Endometrial microvascular endothelial cells (primary cell): Measurements from ENCODE around the gene CHD8. TPM values are rescaled to one million over a fixed set of nuclear protein-coding genes. Genes with fewer than 3 reads are reported as not detected.
"Not testable (repeated sequence)": the region's sequence is repeated elsewhere in the genome, so short reads cannot be mapped to it uniquely, and the experiment has no call there.

ENCODE experiments used
- in situ Hi-C: cut with HindIII; loops from 2 replicates; pipeline ENCODE4 v1.10.0; 2017; ENCODE audit warnings: low sequenced_read_pairs, low pct_unique_long_range_greater_than_20kb; ENCODE audit errors: inconsistent ontology term
- total RNA-seq: library from RNA; depleted of rRNA; stranded (reverse); fragments of >200 nt; gene quantifications from one replicate; pipeline ENCODE4 v1.2.3, GENCODE V29; 2015; ENCODE audit errors: inconsistent ontology term

The CHD8 gene
- total RNA-seq, 1 donor from 2014 or later: 38.2 TPM

DNA sequence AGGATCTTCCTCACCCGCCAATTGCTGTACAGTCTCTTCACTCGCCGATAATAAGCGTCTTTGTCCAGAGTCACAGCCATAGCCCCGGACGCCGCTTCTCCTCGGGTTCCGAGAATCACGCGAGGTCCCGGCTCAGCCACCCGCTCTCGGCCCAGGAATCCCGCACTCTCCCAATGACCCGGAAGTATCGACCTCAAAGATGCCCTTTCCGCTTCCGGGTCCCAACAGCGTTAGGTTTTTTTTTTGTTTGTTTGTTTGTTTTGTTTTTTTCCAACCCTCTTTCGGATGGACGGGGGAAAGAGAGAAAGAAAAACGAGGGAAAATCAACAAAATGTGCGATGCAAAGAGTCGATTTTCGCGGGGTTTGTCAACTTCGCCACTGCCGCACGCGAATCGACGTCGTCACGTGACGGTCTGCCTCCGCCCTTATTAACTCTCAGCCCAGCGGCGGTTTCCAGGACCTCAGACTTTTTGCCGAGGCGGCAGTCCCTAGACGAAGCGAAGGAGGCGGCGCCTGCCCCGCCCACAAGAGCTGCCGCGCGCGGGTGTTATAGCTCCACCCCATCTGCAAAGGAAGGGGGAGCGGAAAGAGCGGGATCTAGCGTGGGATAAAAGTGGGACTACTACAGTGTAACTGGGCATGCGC, 72.0 kb downstream of the CHD8 start, which contains the start of gene SUPT16H:
Gene SUPT16H (minus strand): TSS at position 172 of the 646 bp plus-strand sequence. CDS start 92 bp downstream, at position 80.
- in situ Hi-C loops: no loop called here

DNA sequence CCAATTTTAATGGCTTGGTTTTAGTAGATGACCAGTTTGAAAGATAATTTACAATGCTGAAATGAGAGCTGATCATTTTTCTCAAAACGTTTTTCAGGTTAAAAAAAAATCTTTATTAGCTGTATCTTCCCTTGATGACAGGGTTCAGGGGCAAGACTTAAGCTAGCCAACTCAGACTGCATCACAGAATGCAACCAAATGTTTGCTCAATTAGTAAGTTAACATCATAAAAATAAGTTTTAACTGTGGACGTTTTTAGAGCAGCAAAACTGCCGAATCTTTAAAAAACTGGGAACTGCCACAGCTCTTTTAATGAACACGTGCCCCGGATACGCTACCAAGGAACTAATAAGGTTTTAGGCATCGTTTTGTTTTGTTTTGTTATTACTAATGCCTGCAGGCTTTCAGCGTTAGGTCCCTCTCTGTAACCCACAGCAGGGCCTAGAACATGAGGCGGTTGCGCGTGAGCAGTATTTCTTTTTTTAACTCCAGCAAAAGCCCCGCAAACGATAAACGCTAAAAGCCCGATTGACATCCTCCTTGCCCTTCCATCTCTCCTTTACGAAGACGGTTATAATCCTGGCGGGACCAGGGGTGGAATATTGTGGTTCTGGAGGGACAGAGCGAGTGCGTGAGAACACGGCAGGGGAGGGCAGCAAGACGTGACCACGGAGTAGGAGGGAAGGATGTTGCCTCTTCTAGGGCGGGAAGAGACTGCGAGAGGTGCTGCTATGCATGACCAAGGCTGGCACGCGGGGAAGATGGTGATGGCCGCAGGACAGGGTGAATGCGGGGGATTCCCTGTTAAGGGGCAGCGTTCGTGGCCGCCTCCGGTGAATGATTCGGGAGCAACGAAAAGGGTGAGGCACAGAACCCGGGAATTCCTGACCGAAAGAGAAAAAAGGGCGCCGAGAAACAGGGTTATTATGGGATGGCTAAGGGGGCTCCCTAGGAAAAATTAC, 72.8 kb downstream of the CHD8 start:
- in situ Hi-C loops: no loop called here

- in situ Hi-C loops: no loop called here
Measured at GRCh38 chr14:21382095-21382494, 73.8 kb downstream of the CHD8 start.

DNA sequence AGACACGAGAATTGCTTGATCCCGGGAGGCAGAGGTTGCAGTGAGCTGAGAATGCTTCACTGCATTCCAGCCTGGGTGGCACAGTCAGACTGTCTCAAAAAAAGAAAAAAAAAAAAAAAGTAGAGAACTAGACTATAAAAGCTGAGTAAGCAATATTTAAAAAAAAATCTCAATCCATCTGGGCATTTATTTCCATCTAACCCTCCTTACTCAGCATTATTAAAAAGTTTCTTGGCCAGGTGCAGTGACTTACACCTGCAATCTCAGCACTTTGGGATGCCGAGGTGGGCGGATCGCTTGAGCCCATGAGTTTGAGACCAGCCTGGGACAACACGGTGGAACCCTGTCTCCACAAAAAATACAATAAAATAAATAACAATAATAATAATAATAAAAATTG, 76.6 kb downstream of the CHD8 start:
- in situ Hi-C loops: no loop called here

DNA sequence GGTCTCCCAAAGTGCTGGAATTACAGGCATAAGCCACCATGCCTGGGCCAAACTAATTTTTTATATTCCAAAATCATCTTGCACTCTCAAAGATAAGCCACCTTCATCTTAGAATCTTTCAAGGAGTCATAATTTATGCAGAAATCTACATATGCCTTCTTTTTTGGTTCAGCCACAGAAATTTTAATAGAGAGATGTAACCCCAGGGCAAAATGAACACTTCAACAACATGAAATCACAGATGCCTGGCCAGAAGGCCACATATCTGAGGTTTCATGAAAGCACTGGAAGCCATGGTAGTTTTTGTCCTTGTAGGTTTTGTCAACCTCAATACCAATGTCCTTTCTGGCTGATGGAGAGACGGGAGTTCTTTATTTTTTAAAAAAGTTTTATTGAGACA, 81.9 kb downstream of the CHD8 start:
- in situ Hi-C loops: no loop called here

DNA sequence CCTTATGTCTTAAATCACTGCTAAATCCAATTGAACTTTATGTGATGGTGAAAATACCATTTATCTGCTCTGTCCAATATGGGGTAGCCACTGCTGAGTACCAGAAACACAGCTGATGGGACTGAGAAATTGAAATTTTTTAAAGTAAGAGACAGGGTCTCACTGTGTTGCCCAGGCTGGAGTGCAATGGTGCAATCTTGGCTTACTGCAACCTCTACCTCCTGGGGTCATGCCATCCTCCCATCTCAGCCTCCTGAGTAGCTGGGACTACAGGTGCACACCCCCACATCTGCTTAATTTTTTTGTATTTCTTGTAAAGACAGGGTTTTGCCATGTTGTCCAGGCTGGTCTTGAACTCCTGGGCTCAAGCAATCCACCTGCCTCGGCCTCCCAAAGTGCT, 83.1 kb downstream of the CHD8 start:
- in situ Hi-C loops: not testable (repeated sequence)

DNA sequence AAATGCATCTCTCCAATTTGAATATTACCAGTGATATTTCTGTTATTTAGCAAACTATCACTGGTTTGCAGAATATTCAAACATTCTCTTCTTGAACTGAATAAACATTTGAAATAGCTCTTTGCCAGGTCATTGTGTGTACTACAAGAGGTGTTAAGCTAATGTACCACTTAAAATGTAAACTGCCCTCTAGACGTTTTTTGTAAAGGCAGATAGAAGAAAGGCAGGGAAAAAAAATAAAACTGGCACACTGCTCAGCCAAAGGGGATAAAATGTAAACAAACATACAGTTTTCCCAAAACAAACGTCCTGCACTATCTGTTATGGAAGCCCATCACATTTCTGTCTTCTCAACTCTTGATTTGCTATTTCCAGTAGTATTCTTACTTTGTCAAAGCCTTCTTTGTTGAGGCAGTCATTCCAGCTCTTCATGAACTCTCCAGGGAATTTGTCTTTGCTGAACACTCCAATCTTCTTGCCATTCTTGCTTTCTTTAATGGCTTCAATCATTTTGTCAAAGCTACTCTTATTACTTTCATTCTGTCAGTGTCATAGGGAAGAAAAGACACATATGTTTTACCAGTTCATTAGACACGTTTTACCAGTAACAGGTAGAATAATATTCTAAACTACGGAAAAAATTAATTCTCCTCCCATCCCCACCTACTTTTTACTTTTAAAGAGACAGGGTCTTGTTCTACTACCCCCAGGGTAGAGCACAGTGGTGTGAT, 85.8 kb downstream of the CHD8 start:
- in situ Hi-C loops: no loop called here

- in situ Hi-C loops: no loop called here
Measured at GRCh38 chr14:21367582-21368144, 88.3 kb downstream of the CHD8 start.

- in situ Hi-C loops: no loop called here
Measured at GRCh38 chr14:21356511-21356910, 99.4 kb downstream of the CHD8 start.

DNA sequence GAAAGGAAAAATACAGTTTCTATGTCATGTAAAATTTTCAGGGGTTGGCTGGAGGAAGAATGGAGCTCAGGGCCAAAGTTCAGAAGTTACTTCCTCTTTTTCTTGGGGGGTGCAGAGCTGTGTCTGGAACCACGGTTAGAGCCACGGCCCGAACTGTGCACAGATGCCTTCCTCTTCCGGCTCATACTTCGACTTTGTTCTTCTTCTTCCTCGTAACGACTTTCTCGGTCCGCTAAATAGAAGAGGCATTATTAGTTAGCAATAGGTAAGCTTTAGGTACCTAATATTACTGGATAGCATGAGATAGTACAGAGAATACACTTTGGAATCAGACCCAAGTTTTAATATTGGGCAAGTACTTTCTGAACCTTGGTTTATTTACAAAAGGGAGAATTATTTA, 103.3 kb downstream of the CHD8 start:
- in situ Hi-C loops: no loop called here

DNA sequence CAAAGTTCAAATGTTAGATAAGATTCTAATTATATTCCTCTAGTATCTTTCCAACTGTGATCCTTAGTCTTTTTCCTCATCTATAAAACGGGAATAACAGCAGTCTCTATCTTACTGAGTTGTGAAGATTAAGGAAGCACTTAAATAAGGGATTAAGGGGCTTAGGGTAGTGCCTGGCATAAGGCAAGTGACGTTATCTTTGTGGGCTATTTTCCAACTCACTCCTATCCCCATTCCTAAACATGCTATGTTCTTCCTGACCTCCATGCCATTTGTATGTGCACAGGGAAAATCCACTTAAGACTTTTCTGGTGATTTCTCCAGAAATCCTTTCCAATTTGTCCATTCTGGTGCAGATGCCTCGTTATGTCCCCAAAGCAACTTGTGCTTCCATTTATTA, 105.4 kb downstream of the CHD8 start:
- in situ Hi-C loops: no loop called here

DNA sequence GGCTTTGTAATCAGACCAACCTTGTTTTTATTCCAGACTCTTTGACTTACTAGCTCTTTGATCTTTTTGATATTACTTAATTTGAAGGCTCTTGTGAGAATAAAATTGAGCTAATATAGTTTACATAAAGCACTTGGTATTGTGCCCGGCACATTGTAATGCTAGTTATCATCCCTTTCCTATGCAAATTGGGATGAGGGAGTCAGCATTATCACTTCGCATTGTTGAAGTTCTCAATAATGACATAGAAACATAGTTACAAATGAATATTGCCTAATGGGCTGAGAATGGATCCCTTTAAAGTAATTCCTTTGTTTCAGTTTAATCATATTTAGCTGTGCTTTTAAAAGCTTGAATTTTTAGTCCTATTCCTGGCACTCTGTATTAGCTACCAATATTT, 108.7 kb downstream of the CHD8 start:
- in situ Hi-C loops: no loop called here

- in situ Hi-C loops: no loop called here
Measured at GRCh38 chr14:21346532-21347135, 109.3 kb downstream of the CHD8 start.

DNA sequence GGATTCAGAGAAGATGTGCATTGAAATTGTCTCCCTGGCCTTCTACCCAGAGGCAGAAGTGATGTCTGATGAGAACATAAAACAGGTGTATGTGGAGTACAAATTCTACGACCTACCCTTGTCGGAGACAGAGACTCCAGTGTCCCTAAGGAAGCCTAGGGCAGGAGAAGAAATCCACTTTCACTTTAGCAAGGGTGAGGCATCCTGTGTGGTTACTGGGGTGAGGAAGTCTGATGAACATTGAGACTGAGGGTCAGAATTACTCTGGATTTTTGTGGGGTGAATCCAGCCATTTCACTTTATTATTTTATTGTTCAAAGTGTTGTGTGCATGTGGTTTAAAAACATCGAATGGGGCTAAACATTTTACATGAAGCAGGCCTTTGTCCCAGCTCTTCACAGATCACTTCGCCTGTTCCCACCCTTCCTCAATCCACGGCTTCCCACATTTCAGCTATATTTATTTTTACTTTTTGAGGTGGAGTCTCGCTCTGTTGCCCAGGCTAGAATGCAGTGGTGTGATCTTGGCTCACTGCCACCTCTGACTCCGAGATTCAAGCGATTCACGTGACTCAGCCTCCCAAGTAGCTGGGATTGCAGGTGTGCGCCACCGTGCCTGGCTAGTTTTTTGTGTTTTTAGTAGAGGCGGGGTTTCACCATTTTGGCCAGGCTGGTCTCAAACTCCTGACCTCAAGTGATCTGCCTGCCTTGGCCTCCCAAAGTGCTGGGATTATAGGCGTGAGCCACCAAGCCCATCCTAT, 112.7 kb downstream of the CHD8 start:
- in situ Hi-C loops: no loop called here
